Liver (tissue), 9 donors: Measurements from ENCODE around the gene SVEP1. TPM values are rescaled to one million over a fixed set of nuclear protein-coding genes. Genes with fewer than 3 reads are reported as not detected.
A peak's percentile ranks its signal among the peaks of the same experiment; 100 is the strongest.

Experiments
- DNase-seq: peaks from one replicate; pipeline ENCODE4 v3.0.0-alpha.2; 2017; ENCODE audit warnings: low spot score
- H3K27ac ChIP-seq, 2 donors: one replicate each; pipeline ENCODE4 v1.7.0; 2013; ENCODE audit warnings: inconsistent platforms in 2 of 2, low read length in 2 of 2, control low read depth in 1 of 2, low read depth in 1 of 2, mild to moderate bottlenecking in 1 of 2
- H3K27me3 ChIP-seq, 4 donors: one replicate each; pipeline versions ENCODE4 v1.6.1 to v1.7.0; 2013; ENCODE audit warnings: low read length in 3 of 4, inconsistent platforms in 1 of 4, mild to moderate bottlenecking in 1 of 4, moderate library complexity in 1 of 4; ENCODE audit not compliant: control insufficient read depth in 4 of 4, insufficient read depth in 4 of 4
- H3K36me3 ChIP-seq, 4 donors: one replicate each; pipeline versions ENCODE4 v1.6.1 to v1.7.0; 2013; ENCODE audit warnings: low read length in 3 of 4, mild to moderate bottlenecking in 3 of 4, low read depth in 1 of 4, moderate library complexity in 1 of 4; ENCODE audit not compliant: control insufficient read depth in 4 of 4, insufficient read depth in 3 of 4
- H3K4me1 ChIP-seq, 4 donors: one replicate each; pipeline versions ENCODE4 v1.6.1 to v1.7.0; 2013; ENCODE audit warnings: low read length in 3 of 4, mild to moderate bottlenecking in 3 of 4, moderate library complexity in 1 of 4; ENCODE audit not compliant: control insufficient read depth in 4 of 4, insufficient read depth in 4 of 4
- H3K4me3 ChIP-seq, 3 donors: one replicate each; pipeline versions ENCODE4 v1.6.1 to v1.7.0; 2013; ENCODE audit warnings: low read length in 3 of 3, control low read depth in 1 of 3, low read depth in 1 of 3, mild to moderate bottlenecking in 1 of 3
- H3K9ac ChIP-seq, 2 donors: one replicate each; pipeline ENCODE4 v1.7.0; 2013; ENCODE audit warnings: low read length in 2 of 2, mild to moderate bottlenecking in 2 of 2, moderate library complexity in 2 of 2, control low read depth in 1 of 2, low read depth in 1 of 2
- H3K9me3 ChIP-seq, 4 donors: one replicate each; pipeline versions ENCODE4 v1.6.1 to v1.7.0; 2013; ENCODE audit warnings: low read length in 3 of 4; ENCODE audit not compliant: control insufficient read depth in 4 of 4
- GABPA ChIP-seq, 2 donors: IDR thresholded peaks in 1 of 2; conservative IDR thresholded peaks in 1 of 2; 2 replicates each; pipeline ENCODE4 v1.6.1; 2016; ENCODE audit warnings: antibody characterized with exemption in 2 of 2, mild to moderate bottlenecking in 1 of 2, moderate library complexity in 1 of 2
- HNF4A ChIP-seq, 2 donors: conservative IDR thresholded peaks; 2 replicates each; pipeline ENCODE4 v1.6.1; 2016; ENCODE audit warnings: antibody characterized with exemption in 2 of 2, mild to moderate bottlenecking in 2 of 2
- HNF4G ChIP-seq: IDR thresholded peaks from 2 replicates; pipeline ENCODE4 v1.6.1; 2016; ENCODE audit warnings: antibody characterized with exemption
- RAD21 ChIP-seq, 2 donors: IDR thresholded peaks; 2 replicates each; pipeline ENCODE4 v1.6.1; 2016; ENCODE audit warnings: antibody characterized with exemption in 2 of 2, mild to moderate bottlenecking in 2 of 2
- REST ChIP-seq: IDR thresholded peaks from 2 replicates; pipeline ENCODE4 v1.6.1; 2016; ENCODE audit warnings: antibody characterized with exemption, mild to moderate bottlenecking
- RXRA ChIP-seq, 2 donors: IDR thresholded peaks; 2 replicates each; pipeline ENCODE4 v1.6.1; 2017 to 2018; ENCODE audit warnings: antibody characterized with exemption in 2 of 2, mild to moderate bottlenecking in 1 of 2
- TAF1 ChIP-seq: conservative IDR thresholded peaks from 2 replicates; pipeline ENCODE4 v1.6.1; 2016; ENCODE audit warnings: antibody characterized with exemption, mild to moderate bottlenecking
- YY1 ChIP-seq: IDR thresholded peaks from 2 replicates; pipeline ENCODE4 v1.6.1; 2016; ENCODE audit warnings: antibody characterized with exemption, mild to moderate bottlenecking
- WGBS: extraction: QIAGEN DNeasy Blood & Tissue Kit; methylation state at CpG from one replicate; pipeline ENCODE4 v1.1.7; 2013; 5-methylcytosine and 5-hydroxymethylcytosine counted together
- polyA plus RNA-seq, 2 donors: library from polyadenylated mRNA; stranded (reverse) in 1 of 2; unstranded in 1 of 2; fragments of 200-250 nt in 1 of 2; fragments of >200 nt in 1 of 2; fragmentation: Nextera tagmentation in 1 of 2; extraction: Ambion mirVana in 1 of 2; gene quantifications; one replicate each; pipeline versions ENCODE4 v1.2.1 to v1.2.3, GENCODE V29; 2013 to 2015
- total RNA-seq, 2 donors: library from RNA; depleted of rRNA; stranded (reverse); fragments of >200 nt; gene quantifications; one replicate each; pipeline ENCODE4 v1.2.3, GENCODE V29; 2014
- TF ChIP-seq, protein P1 (sequence below): IDR thresholded peaks from 2 replicates; pipeline ENCODE4 v1.6.1; 2016; ENCODE audit warnings: antibody characterized with exemption
- TF ChIP-seq, protein P2 (sequence below): IDR thresholded peaks from 2 replicates; pipeline ENCODE4 v1.6.1; 2016; ENCODE audit warnings: antibody characterized with exemption
- TF ChIP-seq, protein P3 (sequence below): fragments of 150-350 bp; IDR thresholded peaks from 2 replicates; pipeline ENCODE4 v1.5.1; 2017; ENCODE audit warnings: improper control_type of control experiment, low read depth, low read length; ENCODE audit not compliant: missing input control
- donor health status: healthy.
- donor health status: healthy.
- donor health status: healthy.
- donor health status: healthy.
- donor health status: healthy.

The SVEP1 gene
- total and polyA plus RNA-seq, 4 donors = 0.58 to 7.5 (median 1.8) TPM

GRCh38 chr9:110427497-110428104 is 151.9 kb downstream of the SVEP1 start:
- DNase-seq = peak; percentile 62
- no peak overlapping the region for H3K4me3 ChIP-seq

More at GRCh38 chr9:110427497-110428104, 151.9 kb downstream of the SVEP1 start:
- no peaks in the 10 kb centered on the region for H3K4me1 ChIP-seq
- no peak overlapping the region for H3K27ac ChIP-seq
- no peaks in the 10 kb centered on the region for H3K36me3 ChIP-seq
- no peaks in the 10 kb centered on the region for H3K27me3 ChIP-seq
- 30% methylated on average over 7 of the region's 7 CpGs for WGBS
- H3K9ac ChIP-seq = no peak overlapping the region
- H3K9me3 ChIP-seq = no peaks in the 10 kb centered on the region
- TF ChIP-seq YY1 (no peak), TAF1 (no peak), RAD21 (IDR thresholded peaks at IDR 0.05) (peak; percentile 71 to 83), HNF4A (conservative IDR thresholded peaks at IDR 0.05) (no peak), RXRA (IDR thresholded peaks at IDR 0.05) (no peak), GABPA (IDR thresholded peaks at IDR 0.05 in 1 of 2, conservative IDR thresholded peaks at IDR 0.05 in 1 of 2) (no peak), HNF4G (no peak), REST (no peak)
- TF ChIP-seq, protein P1, sequence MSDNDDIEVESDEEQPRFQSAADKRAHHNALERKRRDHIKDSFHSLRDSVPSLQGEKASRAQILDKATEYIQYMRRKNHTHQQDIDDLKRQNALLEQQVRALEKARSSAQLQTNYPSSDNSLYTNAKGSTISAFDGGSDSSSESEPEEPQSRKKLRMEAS = no peak
- TF ChIP-seq, protein P2, sequence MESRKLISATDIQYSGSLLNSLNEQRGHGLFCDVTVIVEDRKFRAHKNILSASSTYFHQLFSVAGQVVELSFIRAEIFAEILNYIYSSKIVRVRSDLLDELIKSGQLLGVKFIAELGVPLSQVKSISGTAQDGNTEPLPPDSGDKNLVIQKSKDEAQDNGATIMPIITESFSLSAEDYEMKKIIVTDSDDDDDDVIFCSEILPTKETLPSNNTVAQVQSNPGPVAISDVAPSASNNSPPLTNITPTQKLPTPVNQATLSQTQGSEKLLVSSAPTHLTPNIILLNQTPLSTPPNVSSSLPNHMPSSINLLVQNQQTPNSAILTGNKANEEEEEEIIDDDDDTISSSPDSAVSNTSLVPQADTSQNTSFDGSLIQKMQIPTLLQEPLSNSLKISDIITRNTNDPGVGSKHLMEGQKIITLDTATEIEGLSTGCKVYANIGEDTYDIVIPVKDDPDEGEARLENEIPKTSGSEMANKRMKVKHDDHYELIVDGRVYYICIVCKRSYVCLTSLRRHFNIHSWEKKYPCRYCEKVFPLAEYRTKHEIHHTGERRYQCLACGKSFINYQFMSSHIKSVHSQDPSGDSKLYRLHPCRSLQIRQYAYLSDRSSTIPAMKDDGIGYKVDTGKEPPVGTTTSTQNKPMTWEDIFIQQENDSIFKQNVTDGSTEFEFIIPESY = no peak
- TF ChIP-seq, protein P3, sequence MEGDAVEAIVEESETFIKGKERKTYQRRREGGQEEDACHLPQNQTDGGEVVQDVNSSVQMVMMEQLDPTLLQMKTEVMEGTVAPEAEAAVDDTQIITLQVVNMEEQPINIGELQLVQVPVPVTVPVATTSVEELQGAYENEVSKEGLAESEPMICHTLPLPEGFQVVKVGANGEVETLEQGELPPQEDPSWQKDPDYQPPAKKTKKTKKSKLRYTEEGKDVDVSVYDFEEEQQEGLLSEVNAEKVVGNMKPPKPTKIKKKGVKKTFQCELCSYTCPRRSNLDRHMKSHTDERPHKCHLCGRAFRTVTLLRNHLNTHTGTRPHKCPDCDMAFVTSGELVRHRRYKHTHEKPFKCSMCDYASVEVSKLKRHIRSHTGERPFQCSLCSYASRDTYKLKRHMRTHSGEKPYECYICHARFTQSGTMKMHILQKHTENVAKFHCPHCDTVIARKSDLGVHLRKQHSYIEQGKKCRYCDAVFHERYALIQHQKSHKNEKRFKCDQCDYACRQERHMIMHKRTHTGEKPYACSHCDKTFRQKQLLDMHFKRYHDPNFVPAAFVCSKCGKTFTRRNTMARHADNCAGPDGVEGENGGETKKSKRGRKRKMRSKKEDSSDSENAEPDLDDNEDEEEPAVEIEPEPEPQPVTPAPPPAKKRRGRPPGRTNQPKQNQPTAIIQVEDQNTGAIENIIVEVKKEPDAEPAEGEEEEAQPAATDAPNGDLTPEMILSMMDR = peak; percentile 52
